NCI-H1930 (cell line): Measurements from ENCODE around the gene HNRNPF.
"Not testable (repeated sequence)": the region's sequence is repeated elsewhere in the genome, so short reads cannot be mapped to it uniquely, and the experiment has no call there.

Source experiments
- DNase-seq, 2 experiments: peaks; one replicate each; lab custom pipeline; 2025; lab: John Stamatoyannopoulos, UW

The HNRNPF gene

GRCh38 chr10:43408710-43409384 lies at the start of gene HNRNPF:
HNRNPF (minus strand) TSS chr10:43409186; CDS start chr10:43387884, 21,302 bp downstream.
- DNase-seq = peak; percentile 67 to 80

GRCh38 chr10:43458227-43458626 lies 49.2 kb upstream of the HNRNPF start:
- DNase-seq = no peak

- not testable (repeated sequence) for DNase-seq
These were observed 47.6 kb upstream of the HNRNPF start for GRCh38 chr10:43456561-43456960.

GRCh38 chr10:43454025-43454424 lies 45.0 kb upstream of the HNRNPF start:
- DNase-seq = not testable (repeated sequence)

- DNase-seq = no peak
These were observed 44.4 kb upstream of the HNRNPF start for GRCh38 chr10:43453266-43453831.

GRCh38 chr10:43452356-43452914 lies 43.4 kb upstream of the HNRNPF start:
- DNase-seq = no peak

GRCh38 chr10:43448742-43449141 lies 39.8 kb upstream of the HNRNPF start:
- no peak for DNase-seq

GRCh38 chr10:43446219-43447017 lies 37.4 kb upstream of the HNRNPF start:
- DNase-seq = not testable (repeated sequence)

- DNase-seq = no peak
These were observed 36.0 kb upstream of the HNRNPF start for GRCh38 chr10:43444897-43445466.

GRCh38 chr10:43444323-43444722 lies 35.3 kb upstream of the HNRNPF start:
- no peak for DNase-seq

- no peak for DNase-seq
These were observed 31.6 kb upstream of the HNRNPF start for GRCh38 chr10:43440463-43441134.

GRCh38 chr10:43437141-43437870 lies 28.3 kb upstream of the HNRNPF start:
- no peak for DNase-seq

GRCh38 chr10:43436291-43437140 lies 27.5 kb upstream of the HNRNPF start, which contains the start of gene ZNF487:
ZNF487 (plus strand) TSS chr10:43437111; CDS start chr10:43475814, 38,703 bp downstream.
- peak in 1 of 2 experiments; percentile 46 for DNase-seq

GRCh38 chr10:43430926-43431663 lies 22.1 kb upstream of the HNRNPF start:
- DNase-seq = no peak

- no peak for DNase-seq
These were observed 18.3 kb upstream of the HNRNPF start for GRCh38 chr10:43427166-43427825.

- DNase-seq = not testable (repeated sequence)
These were observed 17.5 kb upstream of the HNRNPF start for GRCh38 chr10:43426476-43426875.

GRCh38 chr10:43424416-43424815 lies 15.4 kb upstream of the HNRNPF start:
- DNase-seq = no peak

GRCh38 chr10:43421944-43422343 lies 13.0 kb upstream of the HNRNPF start:
- DNase-seq = not testable (repeated sequence)

GRCh38 chr10:43421519-43421918 lies 12.5 kb upstream of the HNRNPF start:
- DNase-seq = no peak
